Fibroblast of gingiva (primary cell): ENCODE measurements around the gene HOXC4.
"Not testable (repeated sequence)": the region's sequence is repeated elsewhere in the genome, so short reads cannot be mapped to it uniquely, and the experiment has no call there.

ENCODE experiments used
- DNase-seq: peaks from one replicate; pipeline ENCODE4 v3.0.0-alpha.2; 2011; ENCODE audit warnings: low read depth

The HOXC4 gene

DNA sequence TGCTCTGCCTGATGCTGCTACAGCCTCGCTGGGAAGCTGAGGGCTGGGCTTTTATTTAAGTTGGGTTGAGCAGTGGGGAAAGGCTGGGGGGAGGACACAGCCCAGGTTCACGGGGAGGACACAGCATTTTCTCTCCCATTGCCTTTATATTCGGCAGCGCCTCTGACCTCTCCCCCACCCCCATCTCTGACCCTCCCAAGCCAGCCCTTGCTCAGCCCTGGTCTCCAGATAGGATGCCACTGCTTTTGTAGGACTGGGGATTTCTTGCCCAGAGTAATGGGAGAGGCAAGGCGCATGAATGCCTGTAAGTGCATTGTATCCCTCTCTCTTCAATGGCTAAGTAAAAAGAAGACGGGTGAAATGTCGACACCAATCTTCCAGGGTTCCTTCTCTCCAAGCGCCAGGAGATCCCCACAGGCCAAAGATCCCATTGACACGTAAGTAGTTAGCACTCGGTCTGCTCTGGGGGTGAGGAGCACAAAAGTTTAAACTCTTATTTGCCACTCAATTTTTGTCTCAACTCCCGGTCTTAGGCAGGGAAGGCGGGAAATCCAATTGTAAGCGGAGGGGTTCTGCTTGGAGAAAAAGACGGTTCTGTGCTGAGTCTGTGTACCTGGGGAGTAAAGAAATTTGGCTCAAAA, 4.6 kb downstream of the HOXC4 start:
- DNase-seq = no peak

DNA sequence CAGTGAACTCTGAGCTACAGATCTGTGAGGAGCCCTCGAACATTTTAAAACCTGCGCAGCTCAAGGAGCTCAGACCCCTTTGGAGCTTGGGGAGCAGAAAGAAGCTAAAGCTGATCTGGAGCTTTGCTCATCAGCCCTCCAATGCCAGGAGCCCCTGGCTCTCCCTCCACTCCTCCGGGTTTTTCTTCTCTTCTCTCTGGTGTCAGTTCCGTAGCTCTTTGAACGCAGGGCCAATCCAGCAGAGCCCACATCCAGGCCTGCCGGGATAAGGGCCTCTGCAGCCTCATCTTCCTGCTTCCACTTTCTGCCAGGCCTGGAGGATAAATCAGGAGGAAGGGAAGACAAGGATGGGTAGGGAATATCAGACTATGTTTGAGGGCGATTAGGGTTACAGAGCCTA, 6.0 kb downstream of the HOXC4 start:
- DNase-seq = no peak

DNA sequence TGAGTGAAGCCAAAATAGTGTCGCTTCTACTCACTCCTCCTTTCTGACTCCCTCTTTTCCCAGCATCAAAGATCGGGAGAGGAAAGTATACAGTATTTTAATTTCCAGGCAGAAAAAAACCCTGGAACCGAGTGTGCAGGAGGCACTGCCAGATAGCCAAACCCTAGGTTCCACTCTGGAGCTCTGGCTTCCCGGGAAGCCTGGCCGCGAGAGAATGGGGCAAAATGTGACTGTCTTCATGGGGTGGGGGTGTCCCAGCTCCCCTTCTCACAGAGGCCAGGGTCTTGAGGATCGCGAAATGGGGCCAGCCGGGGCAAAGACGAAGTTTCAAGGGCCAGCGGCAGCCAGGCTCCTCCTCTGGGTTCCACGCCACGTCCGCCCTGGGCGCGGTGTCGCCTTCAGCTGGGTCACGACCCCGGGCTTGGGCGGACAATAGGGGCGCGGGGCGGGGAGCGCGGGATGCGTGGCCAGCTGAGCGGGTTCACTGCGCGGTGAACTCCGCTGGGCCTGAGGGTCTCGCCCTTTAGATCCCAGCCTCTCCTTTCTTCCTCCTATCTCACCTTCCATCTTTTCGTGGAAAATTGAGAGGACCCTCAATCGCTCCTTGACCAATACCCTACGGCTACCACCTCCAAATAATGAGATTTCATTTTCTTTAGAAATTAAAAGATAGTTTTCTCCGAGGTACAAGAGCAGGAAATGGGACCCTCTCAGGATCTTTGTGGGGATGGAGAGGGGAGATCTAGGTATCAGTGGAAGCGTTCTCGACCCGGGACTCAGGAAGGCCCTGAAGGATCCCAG, 6.7 kb downstream of the HOXC4 start:
- no peak for DNase-seq

DNA sequence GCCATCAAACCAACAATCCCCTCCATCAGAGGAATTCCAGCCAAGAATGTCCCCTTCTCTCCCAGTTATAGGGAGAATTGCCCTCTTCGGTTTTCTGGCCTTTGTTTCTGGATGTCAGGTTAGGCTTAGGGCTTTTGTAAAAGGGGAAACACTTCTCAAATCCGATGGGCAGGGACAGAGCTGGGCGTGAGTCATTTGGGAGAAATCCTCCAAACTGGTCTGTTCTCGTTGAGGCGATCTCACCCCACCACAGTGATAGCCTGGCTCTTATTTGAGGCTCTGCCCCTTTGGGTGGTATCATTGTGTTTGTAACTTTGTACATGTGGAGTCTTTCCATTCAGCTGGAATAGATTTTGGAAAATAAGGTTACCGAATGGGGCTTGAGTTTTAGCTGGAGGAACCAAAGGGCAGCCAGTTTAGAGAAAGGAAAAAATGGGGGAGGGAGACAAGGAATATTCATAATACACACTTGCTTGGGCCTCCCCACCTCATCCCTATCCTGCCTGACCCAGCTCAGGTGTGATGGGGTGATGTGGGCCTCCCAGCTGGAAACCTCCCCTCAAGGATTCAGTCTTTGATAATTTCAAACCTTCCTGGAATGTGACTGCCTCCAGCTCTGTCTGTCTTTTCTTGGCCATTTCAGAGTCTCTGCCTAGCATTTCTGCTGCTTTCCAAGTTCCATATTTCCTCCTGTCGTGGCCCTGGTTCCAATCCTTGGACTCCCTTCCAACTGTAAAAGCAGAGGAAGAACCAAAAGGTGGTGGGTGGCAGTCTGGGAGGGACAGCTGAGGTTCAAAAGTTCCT, 7.5 kb downstream of the HOXC4 start:
- no peak for DNase-seq

DNA sequence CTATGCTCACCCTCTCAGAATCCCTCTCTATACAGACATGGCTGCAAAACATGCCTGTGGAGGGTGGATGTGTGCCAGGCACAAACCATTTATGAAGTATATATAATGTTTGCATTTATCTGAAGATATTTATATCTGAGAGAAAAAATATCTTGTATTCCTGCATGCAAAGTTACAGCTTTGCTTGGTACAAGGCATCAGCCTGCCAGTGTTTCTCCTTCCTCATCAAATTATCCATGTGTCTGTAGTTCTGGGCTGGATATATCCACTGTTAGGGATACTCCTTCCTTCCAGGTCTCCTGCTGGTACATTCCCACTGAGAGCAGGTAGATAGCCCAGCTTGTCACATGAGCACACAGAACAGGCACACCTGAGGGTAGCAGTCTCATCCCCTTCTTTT, 12.0 kb downstream of the HOXC4 start:
- no peak for DNase-seq

DNA sequence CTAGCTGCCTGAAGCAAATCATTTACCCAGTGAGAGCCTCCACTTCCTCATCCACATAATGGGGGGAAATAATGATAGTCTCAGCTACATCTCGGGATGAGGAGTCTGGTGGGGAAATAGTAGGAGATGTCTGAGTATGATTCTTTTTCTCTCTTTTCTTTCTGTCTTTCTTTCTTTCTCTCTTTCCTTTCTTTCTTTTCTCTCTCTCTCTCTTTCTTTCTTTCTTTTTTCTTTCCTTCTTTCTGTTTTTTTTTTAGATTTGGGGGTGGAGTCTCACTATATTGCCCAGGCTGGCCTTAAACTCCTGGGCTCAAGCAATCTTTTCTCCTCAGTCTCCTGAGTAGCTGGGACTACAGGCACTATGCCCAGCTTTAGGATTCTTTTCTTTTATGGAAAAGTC, 12.8 kb downstream of the HOXC4 start:
- DNase-seq = no peak

DNA sequence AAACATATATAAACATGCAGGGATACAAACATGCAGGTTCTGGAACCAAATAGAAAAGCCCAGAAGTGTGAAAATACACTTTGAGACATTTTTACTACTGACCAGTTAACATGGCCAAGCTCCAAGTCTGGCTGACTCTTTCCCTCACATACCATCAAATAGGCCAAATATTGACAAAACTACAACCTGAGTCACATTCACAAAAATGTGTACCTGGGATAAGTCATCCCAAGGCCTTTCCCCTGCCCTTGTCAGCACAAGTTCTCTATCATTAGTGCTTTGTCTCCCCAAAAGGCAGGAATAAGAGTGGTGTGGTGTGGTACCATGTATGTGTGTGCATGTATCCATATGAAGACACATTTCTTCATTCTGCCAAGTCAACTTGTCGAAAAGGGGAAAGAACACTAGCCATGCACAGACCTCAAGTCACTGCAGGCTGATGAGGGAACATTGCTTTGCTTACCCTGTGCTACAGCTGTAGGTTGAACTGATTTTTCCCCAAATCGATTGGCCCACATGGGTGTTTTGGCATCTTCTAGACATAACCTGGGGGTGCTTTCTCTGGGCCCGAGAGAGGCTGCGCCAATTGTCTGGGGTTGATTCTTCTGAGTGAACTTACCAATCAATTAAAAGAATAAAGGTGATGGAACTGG, 14.9 kb downstream of the HOXC4 start:
- no peak for DNase-seq

DNA sequence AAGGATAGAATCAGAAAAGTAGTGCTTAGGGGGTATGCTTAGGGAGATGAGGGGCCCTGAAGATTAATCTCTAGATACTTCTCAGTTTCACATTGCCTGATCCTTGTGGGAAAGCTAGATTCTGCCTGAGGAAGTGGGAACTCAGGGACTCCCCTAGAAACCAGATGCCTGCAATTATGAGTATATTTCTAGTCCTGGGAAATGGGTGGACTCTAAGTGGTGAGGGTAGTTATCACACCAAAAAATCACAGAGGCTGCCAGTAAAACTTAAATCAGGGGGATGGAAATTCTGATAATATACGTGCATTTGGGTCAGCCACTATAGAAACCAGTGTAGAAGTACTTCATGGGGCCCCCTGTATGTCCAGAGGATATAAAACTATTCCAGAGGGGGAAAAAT, 18.3 kb downstream of the HOXC4 start:
- DNase-seq = no peak

DNA sequence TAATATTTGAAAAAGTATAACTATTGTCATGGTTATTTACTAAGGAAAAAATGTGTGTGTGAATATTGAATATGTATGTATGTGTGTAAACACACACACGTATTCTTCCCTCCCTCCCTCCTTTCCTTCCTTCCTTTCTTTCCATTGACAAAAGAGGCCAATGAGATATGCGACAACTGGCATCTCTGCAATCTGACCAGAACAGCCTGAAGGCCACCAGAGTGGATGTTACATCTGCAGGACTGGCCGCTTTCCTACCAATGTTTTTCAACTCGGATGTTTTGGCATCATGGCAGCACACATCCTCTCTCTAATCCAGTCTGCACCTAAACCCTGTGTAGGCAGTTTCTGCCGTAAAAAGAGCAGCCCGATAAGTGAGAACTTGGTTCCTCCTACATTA, 20.7 kb downstream of the HOXC4 start:
- no peak for DNase-seq

DNA sequence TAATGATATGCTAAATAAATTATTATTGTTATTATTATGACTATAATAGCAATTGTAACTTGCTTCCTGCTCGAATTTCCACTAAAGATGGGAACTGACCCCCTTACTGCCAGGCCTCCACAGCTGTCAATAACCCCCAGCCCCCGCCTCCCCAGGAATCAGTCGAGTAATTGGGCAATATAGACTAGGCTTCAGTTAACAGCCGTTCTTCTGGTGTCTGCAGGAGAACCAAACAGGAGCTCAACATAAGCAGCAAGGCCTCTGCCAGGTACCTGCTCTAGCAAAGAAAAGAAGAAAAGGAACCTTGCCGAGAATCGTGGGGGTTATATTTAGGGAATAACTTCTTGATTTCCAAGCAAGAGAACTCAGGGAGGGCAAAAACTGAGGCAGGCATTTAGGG, 21.8 kb downstream of the HOXC4 start:
- DNase-seq = no peak

DNA sequence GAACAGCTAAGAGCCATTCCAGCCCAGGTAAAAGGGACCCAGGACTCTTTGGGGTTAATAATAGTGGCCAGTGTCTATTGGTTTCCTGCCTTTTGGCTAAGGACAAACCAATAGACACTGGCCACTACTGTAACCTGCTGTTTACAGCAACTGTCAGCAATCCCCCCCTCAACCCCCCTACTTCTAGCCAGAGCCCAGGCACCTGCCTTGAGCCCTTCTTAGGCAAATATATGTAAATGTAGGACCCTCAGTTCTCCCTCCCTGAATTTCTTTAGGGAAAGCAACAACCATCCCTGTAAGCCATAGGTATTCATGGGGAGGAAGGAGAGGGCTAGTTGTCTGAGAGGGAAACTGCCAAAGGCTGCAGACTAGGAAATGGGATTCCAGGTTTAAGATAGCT, 22.3 kb downstream of the HOXC4 start:
- no peak for DNase-seq

DNA sequence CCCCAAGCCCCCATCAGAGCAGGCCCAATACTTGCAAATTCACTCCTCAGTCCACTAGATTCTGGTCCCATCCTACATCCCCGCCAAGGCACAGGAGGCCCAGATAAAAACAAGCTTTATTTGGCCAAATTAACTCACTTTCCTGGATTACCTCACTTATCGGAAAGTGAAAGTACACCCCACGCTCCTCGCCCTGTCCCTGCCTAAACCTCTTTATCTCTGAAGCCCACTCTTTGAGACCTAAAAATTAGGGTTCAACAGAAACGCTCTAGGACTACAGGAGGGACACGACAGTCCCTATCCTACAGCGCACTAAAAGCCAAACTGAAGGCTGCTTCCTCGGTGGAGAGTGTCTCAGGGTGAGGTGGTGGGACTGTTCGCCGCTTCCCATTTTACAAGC, 24.2 kb downstream of the HOXC4 start:
- not testable (repeated sequence) for DNase-seq

DNA sequence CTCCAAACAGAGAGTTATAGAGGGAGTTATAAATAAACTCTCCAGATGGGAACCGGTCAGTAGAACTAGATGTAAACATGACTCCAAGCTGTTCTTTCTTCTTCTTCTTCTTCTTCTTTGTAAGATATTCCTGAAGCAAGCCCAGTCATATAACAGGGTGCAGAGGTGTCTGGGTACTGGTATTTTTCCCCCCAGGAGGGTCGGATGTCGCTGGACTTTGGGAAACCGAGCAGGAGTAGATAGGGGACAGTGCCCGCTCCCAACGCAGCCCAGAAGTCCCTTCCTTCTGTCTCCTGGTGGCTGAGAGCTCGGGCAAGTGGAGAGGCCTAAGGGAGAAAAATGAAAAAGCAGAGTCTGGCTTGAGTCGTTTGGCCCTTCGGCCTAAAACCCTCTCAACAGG, 25.5 kb downstream of the HOXC4 start:
- DNase-seq = not testable (repeated sequence)

DNA sequence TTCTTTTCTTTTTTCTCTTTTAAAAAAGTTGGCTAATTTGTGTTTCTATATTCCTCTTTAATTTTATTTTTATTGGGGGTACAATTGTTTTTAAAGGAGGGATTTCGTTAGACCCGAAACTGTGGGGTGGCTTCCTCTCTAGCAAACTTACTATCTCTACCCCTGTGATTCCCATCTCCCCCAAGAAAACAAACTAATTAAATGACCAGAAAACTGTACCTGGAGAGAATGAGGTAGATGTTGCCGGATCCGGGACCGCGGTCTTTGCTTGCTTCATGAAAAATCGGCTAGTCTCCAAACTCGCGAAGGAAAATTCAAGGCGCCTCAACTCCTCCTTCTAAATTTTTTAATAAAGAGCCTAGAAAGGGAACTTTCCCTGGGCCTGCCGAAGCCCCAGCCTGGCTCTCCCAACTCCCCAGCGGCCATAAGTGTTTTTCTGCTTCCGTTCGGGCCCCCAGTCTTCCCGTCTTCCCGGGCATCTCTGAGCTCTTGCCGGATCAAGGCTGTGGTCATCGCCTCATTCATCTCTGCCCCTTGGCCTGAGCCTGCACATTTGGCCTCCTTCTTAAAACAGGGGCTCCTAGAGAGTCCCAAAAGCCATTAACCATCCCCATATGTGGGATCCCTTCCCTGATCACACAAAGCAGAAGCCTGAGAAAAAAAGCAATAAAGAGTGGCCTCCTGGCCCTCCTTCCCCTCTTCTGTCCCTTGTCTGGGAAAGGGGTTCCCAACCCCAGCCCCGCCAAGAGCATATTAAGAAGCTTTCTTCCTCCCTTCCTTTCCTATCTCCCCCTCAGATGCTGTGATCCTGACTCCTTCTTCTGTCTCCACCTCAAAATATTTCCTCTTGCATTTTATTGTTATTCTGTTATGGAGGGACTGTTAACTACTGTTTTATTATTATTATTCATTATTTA, 26.6 kb downstream of the HOXC4 start:
- not testable (repeated sequence) for DNase-seq

DNA sequence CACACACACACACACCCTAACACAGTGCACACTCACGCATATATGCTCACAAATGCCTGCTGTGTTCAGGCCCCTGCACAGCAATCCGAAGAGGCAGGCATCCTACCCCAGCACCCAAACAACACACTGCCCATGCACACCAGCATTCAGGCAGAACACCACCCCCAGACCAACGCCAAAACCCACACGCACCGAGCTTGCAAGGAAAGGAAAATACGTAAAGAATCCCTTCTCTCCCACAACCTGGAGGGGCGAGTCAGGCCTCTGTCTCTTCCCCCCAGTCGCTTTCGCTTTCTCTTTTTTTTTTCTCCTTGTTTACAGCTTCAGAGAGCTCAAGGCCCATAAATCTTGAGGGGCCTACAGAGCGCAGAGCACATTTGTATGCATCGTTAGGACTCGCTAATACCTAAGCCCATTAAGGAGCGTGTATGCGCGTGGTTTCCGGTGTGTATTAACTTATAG, 27.4 kb downstream of the HOXC4 start:
- not testable (repeated sequence) for DNase-seq

DNA sequence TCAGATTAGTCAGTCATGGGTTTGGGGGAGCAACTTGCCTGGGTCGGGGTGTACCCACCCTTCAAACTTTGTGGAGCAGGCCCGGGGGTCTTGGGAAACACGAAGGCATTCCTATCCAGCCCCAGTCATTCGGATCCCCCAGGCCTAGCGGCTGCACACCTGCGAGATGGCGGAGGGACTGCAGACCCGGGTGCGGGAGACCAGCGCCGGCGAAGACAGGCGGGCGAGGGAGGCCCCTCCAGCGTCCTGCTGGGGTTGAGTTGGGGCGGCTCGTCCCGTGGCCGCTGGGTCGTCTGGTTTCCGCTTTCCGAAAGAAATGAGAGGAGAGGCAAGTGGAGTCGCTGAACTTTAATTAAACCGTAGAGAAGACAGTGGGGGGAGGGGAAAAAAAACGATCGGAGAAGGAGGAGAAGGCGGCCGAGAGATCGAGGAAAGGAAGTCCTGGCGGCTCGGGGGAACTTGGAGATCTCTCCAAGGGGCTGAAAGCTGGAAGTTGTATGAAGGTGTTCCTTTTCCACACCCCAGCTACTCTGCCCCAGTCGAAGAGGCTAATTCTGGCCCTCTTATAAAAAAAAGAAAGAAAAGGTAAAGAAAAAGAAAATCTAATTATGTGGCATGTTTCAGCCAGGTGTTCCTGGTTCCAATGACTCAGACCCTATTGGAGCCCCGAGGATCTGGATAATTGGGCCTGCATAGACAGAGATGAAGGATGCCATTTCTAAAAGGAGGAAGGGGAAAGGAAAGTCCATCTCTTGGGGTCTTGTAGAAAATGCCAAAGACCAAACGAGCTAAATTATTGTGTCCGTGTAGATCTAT, 28.2 kb downstream of the HOXC4 start:
- not testable (repeated sequence) for DNase-seq

DNA sequence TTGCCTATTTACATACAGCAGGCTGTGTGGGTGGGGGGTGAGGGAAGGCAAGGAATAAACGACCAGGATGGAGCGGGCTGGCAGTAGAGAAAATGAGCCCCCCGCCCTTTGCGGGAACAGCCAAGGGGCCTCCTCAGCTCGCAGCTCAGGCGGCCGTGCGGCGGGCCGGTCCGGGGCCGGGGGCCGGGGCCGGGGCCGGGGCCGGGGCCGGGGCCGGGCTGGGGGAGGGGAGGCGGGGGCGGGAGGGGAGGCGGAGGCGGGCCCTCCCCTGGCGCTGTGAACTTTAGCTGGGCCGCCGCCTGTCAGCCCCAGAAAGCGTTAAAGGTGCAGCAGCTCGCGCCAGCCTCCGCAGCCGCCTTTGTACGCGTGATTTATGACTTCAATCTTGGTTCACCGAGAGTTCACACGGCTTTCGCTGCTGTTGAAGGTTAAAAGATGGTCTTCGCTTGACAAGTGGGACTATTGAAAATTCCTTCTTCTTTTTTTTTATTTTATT, 28.8 kb downstream of the HOXC4 start:
- DNase-seq = no peak

DNA sequence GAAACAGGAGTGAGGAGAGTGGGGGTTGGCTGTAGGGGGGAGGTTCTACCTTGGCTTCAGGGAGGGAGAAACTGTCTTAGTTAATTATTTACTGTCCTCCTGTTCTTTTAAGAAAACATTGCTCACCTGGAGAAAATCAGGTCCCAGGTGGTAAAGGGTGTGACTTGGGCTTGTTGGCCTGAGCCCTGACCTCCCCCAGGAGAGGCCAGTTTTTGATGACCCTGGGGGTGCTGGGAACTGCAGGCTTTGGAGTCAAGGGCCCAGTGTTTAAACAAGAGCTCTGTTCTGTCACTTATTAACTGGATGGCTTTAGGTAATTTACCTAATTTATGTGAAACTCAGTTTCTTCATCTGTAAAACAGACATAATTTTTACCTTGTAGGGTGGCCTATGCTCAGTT, 34.4 kb downstream of the HOXC4 start:
- DNase-seq = not testable (repeated sequence)

DNA sequence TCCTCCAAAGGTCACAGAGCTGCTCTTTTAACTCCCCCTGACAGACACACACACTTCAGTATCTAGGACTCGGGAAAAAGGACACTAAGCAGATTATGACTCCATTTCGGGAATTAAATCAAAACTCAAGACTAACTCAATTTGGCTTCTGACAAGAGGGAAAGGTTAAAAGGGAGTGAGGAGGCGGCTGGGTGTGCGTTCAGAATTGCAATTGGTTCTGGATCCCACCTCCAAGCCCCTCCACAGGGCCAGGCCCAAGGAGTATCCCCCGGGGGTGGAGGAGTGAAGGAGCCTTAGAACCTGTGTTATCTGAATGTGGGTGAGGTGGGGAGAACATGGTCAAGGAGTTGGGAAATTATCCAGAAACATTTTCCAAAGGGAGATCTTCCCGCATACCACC, 35.8 kb downstream of the HOXC4 start:
- DNase-seq = not testable (repeated sequence)

DNA sequence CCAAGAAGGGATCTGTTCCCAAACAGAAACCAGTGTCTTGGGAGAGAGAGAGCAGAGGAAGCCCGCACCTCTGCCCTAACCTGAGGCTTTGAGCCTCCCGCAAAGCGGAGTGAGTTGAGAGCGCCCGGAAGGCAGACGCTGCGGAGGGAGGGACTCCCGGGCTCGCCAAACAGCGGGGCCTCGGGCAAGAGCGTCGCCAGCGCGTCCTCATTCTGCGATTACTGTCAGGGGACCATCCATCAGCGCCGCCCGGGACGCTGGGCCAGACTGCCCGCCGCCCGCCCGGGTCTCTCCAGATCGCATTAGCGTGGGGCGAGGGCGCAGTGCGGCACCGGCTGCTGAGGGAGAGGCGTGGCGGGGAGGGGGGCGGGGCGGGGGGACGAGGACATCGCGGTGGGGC, 36.7 kb downstream of the HOXC4 start:
- DNase-seq = not testable (repeated sequence)
